ENCODE measurements around the gene CDKL1. TPM values are rescaled to one million over a fixed set of nuclear protein-coding genes. Genes with fewer than 3 reads are reported as not detected.

Gene CDKL1
- polyA plus RNA-seq, 1 experiment, result 2.5 TPM

DNA sequence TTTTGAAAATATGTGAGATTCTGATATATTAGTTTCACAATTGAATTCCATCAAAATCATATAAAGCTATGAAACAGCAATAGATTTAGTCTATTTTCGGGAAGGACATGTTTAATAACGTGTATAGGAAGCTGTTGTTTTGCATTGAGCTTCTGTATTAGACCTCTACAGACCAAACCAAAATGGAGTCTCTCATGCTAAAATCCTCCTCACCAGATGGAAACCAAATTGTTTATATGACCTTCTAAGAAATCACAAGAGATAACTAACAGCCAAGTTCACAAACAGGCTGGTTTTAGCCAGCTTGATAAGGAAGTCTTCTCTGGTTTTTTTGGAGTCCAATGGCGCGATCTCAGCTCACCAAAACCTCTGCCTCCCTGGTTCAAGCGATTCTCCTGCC is 108.5 kb downstream of the CDKL1 start:
- Histone ChIP-seq H3K4me3 (ENCODE audit: low read depth, low read length) (no peak overlapping the region), H3K27me3 (ENCODE audit: control insufficient read depth, insufficient read depth, low read length) (no peaks in the 10 kb centered on the region), H3K36me3 (ENCODE audit: control insufficient read depth, insufficient read depth, low read length) (no peaks in the 10 kb centered on the region)
- ChIA-PET CTCF (interaction anchor here (0.5 kb wide), 1 partner anchor 160 kb away, joined by 3 read pairs; no protein-coding TSS in a partner anchor), POLR2A (no interaction called here)
- no peak for DNase-seq (ENCODE audit: low read depth)
- TF ChIP-seq, protein P1, sequence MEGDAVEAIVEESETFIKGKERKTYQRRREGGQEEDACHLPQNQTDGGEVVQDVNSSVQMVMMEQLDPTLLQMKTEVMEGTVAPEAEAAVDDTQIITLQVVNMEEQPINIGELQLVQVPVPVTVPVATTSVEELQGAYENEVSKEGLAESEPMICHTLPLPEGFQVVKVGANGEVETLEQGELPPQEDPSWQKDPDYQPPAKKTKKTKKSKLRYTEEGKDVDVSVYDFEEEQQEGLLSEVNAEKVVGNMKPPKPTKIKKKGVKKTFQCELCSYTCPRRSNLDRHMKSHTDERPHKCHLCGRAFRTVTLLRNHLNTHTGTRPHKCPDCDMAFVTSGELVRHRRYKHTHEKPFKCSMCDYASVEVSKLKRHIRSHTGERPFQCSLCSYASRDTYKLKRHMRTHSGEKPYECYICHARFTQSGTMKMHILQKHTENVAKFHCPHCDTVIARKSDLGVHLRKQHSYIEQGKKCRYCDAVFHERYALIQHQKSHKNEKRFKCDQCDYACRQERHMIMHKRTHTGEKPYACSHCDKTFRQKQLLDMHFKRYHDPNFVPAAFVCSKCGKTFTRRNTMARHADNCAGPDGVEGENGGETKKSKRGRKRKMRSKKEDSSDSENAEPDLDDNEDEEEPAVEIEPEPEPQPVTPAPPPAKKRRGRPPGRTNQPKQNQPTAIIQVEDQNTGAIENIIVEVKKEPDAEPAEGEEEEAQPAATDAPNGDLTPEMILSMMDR (IDR thresholded peaks at IDR 0.05; ENCODE audit: insufficient read depth, low read depth, low read length), result no peak

DNA sequence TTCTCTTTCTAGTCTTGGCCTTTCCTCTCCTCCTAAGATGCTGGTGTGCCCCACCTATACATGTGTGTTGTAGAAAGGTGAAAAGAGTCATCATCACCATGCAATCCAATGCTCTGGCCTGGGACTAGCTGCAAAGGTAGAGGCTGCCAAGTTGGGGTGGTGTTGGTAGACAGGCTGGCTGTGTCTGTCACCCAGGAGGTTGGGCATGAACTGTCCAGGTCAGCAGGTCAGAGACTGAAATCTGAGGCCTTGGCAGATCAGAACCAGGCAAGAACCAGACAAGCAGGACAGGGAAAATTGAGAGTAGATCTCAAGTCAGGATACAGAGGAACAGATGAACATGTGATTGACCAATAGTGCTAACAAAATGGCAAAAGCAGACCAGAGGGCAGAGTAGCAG is 110.8 kb downstream of the CDKL1 start:
- no peak overlapping the region for H3K4me3 ChIP-seq (ENCODE audit: low read depth, low read length)
- CTCF ChIA-PET, result no interaction called here
- TF ChIP-seq, protein P1 (IDR thresholded peaks at IDR 0.05; ENCODE audit: insufficient read depth, low read depth, low read length), result no peak
- H3K36me3 ChIP-seq (ENCODE audit: control insufficient read depth, insufficient read depth, low read length), result no peaks in the 10 kb centered on the region
- POLR2A ChIA-PET, result no interaction called here
- DNase-seq (ENCODE audit: low read depth), result no peak
- no peaks in the 10 kb centered on the region for H3K27me3 ChIP-seq (ENCODE audit: control insufficient read depth, insufficient read depth, low read length)

Small RNAs within 50 kb of the gene (small RNA-seq; reads per million reads assigned to genes)
- gene MIR4504 (ENCODE audit: insufficient read length, low read depth, low replicate concordance), result 0.84 reads per million

Other genes starting within 250 kb of the CDKL1 start
- gene SOS2, start 165.3 kb downstream of the CDKL1 start, polyA plus RNA-seq (2011; rRNA removed), result 6.4 and 10.0 TPM in 2 replicates
- 2.3 and 2.9 TPM in 2 replicates for gene L2HGDH, start 84.7 kb downstream of the CDKL1 start, polyA plus RNA-seq (2011; rRNA removed)
- gene DMAC2L, start 84.6 kb downstream of the CDKL1 start, polyA plus RNA-seq (2011; rRNA removed), result 6.8 and 11.0 TPM in 2 replicates
- gene MAP4K5, start 135.7 kb upstream of the CDKL1 start, polyA plus RNA-seq (2011; rRNA removed), result 8.8 and 15.7 TPM in 2 replicates
- gene ATL1, start 163.3 kb upstream of the CDKL1 start, polyA plus RNA-seq (2011; rRNA removed), result 4.5 and 5.5 TPM in 2 replicates